SKM-1 (cell line): ENCODE measurements around the gene NFATC2.

Experiments
- DNase-seq: peaks from one replicate; lab custom pipeline; 2025; ENCODE audit not compliant: unreplicated experiment; lab: John Stamatoyannopoulos, UW

Gene NFATC2

GRCh38 chr20:51382111-51382985, 160.2 kb downstream of the NFATC2 start:
- no peak for DNase-seq

GRCh38 chr20:51381557-51381956, 161.0 kb downstream of the NFATC2 start:
- DNase-seq: no peak

GRCh38 chr20:51380401-51381385, 161.8 kb downstream of the NFATC2 start:
- no peak for DNase-seq

GRCh38 chr20:51379601-51380341, 162.7 kb downstream of the NFATC2 start:
- no peak for DNase-seq

- DNase-seq: no peak
Measured at GRCh38 chr20:51378171-51378928, 164.2 kb downstream of the NFATC2 start.

- DNase-seq: no peak
Measured at GRCh38 chr20:51377132-51377531, 165.4 kb downstream of the NFATC2 start.

GRCh38 chr20:51376111-51376510, 166.4 kb downstream of the NFATC2 start:
- no peak for DNase-seq

GRCh38 chr20:51375561-51375960, 167.0 kb downstream of the NFATC2 start:
- DNase-seq: no peak

- no peak for DNase-seq
Measured at GRCh38 chr20:51374961-51375360, 167.6 kb downstream of the NFATC2 start.

- DNase-seq: no peak
Measured at GRCh38 chr20:51374456-51374830, 168.1 kb downstream of the NFATC2 start.

GRCh38 chr20:51373713-51374455, 168.6 kb downstream of the NFATC2 start:
- DNase-seq: no peak

GRCh38 chr20:51372966-51373365, 169.6 kb downstream of the NFATC2 start:
- DNase-seq: no peak

- DNase-seq: no peak
Measured at GRCh38 chr20:51372176-51372803, 170.2 kb downstream of the NFATC2 start.

GRCh38 chr20:51371720-51372119, 170.8 kb downstream of the NFATC2 start:
- no peak for DNase-seq

- DNase-seq: no peak
Measured at GRCh38 chr20:51369503-51369902, 173.0 kb downstream of the NFATC2 start.

- no peak for DNase-seq
Measured at GRCh38 chr20:51368461-51369211, 173.9 kb downstream of the NFATC2 start.

GRCh38 chr20:51366155-51366886, 176.2 kb downstream of the NFATC2 start:
- no peak for DNase-seq

GRCh38 chr20:51365670-51366069, 176.8 kb downstream of the NFATC2 start:
- DNase-seq: no peak
